Activated naive CD8-positive, alpha-beta T cell treated with anti-CD3 and anti-CD28 coated beads, Interleukin-2, amount 10 ng/mL, durations not matched to agents 7 days and 5 days (primary cell): Measurements from ENCODE around the gene ALG11. TPM values are rescaled to one million over a fixed set of nuclear protein-coding genes. Genes with fewer than 3 reads are reported as not detected.
A peak's percentile ranks its signal among the peaks of the same experiment; 100 is the strongest.

Experiments
- ATAC-seq: fragments of 150-1000 bp; cut with Tn5 transposase; one replicate; pipeline ENCODE4 v1.10.0; 2021; ENCODE audit warnings: low read depth, moderate library complexity
- POLR2A ChIA-PET: fragments of 350-600 bp; sonication (Branson Sonifier 250); formaldehyde crosslinking; loops from one replicate; lab custom pipeline; 2021; ENCODE audit warnings: antibody characterized with exemption; lab: Charles Lee
- DNase-seq: peaks from one replicate; pipeline ENCODE4 v3.0.0; 2021
- H3K27ac Mint-ChIP-seq: one replicate; pipeline ENCODE4 v1.8.0; 2022; ENCODE audit warnings: mild to moderate bottlenecking, mixed read lengths
- H3K27me3 Mint-ChIP-seq: one replicate; pipeline ENCODE4 v1.8.0; 2022; ENCODE audit warnings: mild to moderate bottlenecking, moderate library complexity, mixed read lengths
- H3K36me3 Mint-ChIP-seq: one replicate; pipeline ENCODE4 v1.8.0; 2021; ENCODE audit warnings: mild to moderate bottlenecking, mixed read lengths
- H3K4me1 Mint-ChIP-seq: one replicate; pipeline ENCODE4 v1.8.0; 2021; ENCODE audit warnings: mixed read lengths
- H3K4me3 Mint-ChIP-seq: one replicate; pipeline ENCODE4 v1.8.0; 2022; ENCODE audit warnings: mild to moderate bottlenecking, moderate library complexity, mixed read lengths
- H3K9me3 Mint-ChIP-seq: one replicate; pipeline ENCODE4 v1.8.0; 2021; ENCODE audit warnings: mixed read lengths
- total RNA-seq, 2 experiments: library from RNA; stranded (reverse); gene quantifications; one replicate each; pipeline ENCODE4 v1.2.3, GENCODE V29; 2021

Gene ALG11
- total RNA-seq, 2 experiments from 2014 or later: 30.0 to 30.5 TPM

DNA sequence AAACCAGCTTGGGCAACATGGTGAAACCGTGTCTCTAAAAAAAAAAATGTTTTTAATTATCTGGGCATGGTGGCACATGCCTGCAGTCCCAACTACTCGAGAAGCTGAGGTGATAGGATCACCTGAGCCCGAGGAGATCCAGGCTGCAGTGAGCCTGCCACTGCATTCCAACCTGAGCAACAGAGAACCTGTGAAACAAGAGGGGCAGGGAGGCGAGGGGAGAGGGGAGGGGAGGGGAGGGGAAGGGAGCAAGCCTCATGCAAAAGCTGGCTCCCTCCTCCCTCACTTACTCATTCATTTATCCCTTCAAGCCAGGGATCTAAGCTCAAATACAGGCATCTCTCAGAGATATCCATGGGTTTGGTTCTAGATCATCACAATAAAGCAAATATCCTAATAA lies 9.8 kb upstream of the ALG11 start:
- H3K27ac Mint-ChIP-seq: no peak overlapping the region
- H3K27me3 Mint-ChIP-seq: peaks cover 24% of the 10 kb centered on the region
- no peak for DNase-seq
- no peaks in the 10 kb centered on the region for H3K9me3 Mint-ChIP-seq
- no peaks in the 10 kb centered on the region for H3K4me1 Mint-ChIP-seq
- no peaks in the 10 kb centered on the region for H3K36me3 Mint-ChIP-seq
- ATAC-seq: no peak
- POLR2A ChIA-PET: no interaction called here
- H3K4me3 Mint-ChIP-seq: no peak overlapping the region

- no peaks in the 10 kb centered on the region for H3K36me3 Mint-ChIP-seq
- H3K27me3 Mint-ChIP-seq: peaks cover 21% of the 10 kb centered on the region
- no peaks in the 10 kb centered on the region for H3K4me1 Mint-ChIP-seq
- no peak overlapping the region for H3K4me3 Mint-ChIP-seq
- DNase-seq: no peak
- no peak overlapping the region for H3K27ac Mint-ChIP-seq
- H3K9me3 Mint-ChIP-seq: no peaks in the 10 kb centered on the region
- no peak for ATAC-seq
- POLR2A ChIA-PET: interaction anchor here (0.6 kb wide), 1 partner anchor 443 kb away, joined by 3 read pairs; no protein-coding TSS in a partner anchor
Observed at GRCh38 chr13:52003541-52003940, 8.7 kb upstream of the ALG11 start.

DNA sequence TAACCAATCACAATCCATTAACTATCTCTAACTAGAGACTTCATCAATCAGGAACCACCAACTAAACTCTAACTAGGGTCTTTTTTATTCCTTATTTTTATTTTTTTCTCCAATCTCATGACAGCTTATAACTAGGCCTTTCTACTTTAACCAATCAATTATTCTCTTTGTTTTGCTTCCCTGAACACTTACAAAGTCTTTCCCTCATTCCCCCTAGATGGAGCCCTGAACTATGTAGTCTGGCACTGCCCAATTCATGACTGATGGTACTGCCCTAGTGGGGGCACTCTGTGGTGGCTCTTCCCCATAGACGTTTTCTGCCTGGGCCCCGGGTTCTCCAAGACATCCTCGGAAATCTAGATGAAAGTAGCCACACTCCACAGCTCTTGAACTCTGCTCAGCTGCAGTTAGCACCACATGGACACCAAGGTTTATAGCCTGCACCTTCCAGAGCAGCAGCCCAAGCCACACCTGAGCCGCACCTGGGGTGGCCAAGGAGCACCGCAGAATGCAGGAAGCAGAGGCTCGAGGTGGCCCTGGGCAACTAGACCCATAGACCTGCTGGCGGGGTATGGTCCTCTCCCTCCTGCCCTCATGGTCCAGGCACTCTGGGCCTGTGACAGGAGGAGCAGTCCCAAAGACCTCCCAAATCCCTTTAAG lies 7.6 kb upstream of the ALG11 start:
- Mint-ChIP-seq H3K36me3 (no peaks in the 10 kb centered on the region), H3K4me3 (no peak overlapping the region), H3K27me3 (peaks cover 27% of the 10 kb centered on the region), H3K4me1 (no peaks in the 10 kb centered on the region), H3K9me3 (no peaks in the 10 kb centered on the region), H3K27ac (no peak overlapping the region)
- POLR2A ChIA-PET: no interaction called here
- ATAC-seq: no peak
- DNase-seq: no peak

DNA sequence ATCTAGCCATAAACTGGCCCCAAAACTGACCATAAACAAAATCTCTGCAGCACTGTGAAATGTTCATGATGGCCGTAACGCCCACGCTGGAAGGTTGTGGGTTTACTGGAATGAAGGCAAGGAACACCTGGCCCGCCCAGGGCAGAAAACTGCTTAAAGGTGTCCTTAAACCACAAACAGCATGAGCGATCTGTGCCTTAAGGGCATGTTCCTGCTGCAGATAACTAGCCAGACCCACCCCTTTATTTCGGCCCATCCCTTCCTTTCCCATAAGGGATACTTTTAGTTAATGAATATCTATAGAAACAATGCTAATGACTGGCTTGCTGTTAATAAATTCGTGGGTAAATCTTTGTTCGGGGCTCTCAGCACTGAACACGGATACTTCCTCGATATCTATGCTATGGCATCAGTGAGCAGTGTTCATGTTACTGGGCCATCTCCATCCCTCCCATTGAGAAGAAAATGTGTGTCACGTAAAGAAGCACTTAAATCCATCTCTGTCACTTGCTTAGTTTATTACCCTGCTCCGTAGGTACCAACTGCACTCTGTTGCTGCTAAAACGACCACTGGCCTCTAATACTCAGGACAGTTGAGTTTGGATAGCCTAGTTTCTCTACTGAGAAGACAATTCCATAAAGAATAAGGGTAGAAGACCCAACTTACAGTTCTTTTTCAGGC lies 6.2 kb upstream of the ALG11 start:
- no peak overlapping the region for H3K4me3 Mint-ChIP-seq
- no peak for ATAC-seq
- peaks cover 2% of the 10 kb centered on the region for H3K4me1 Mint-ChIP-seq
- POLR2A ChIA-PET: no interaction called here
- H3K27ac Mint-ChIP-seq: no peak overlapping the region
- H3K36me3 Mint-ChIP-seq: no peaks in the 10 kb centered on the region
- peaks cover 35% of the 10 kb centered on the region for H3K27me3 Mint-ChIP-seq
- no peak for DNase-seq
- H3K9me3 Mint-ChIP-seq: no peaks in the 10 kb centered on the region

DNA sequence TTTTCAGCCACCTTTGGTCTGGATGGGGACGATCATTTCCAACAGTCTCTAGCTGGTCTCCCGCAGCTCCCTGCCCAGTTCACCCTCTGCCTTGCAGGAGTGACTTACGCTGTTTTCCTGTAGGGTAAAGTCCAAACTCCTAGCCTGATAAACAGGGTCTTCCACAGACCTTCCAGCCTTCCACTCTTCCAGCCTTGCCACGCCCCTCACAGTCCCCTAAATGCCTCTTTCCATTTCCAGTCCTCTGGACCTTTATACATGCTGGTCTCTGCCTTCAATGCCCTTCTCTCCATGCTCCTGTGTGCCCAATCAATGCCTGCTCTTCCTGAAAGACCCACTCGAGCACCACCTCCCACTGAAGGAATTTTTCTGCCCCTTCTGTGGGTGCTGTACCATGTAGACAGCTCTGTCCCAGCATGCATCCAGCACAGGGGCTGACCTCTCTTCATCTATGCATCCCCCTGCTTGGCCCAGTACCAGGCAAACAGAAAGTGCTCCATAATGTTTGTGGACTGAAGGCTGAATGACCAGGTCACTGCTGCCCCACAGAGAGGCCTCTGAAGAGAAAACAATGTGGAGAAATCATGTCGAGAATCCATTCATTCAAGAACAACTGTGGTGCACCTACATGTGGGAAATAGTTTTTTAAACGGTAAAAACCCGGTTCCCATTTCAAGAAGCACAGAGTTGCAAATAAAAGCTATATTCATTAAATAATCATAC lies 5.5 kb upstream of the ALG11 start:
- H3K9me3 Mint-ChIP-seq: no peaks in the 10 kb centered on the region
- H3K27ac Mint-ChIP-seq: no peak overlapping the region
- no peak for ATAC-seq
- H3K36me3 Mint-ChIP-seq: no peaks in the 10 kb centered on the region
- no peak for DNase-seq
- no peak overlapping the region for H3K4me3 Mint-ChIP-seq
- peaks cover 39% of the 10 kb centered on the region for H3K27me3 Mint-ChIP-seq
- peaks cover 5% of the 10 kb centered on the region for H3K4me1 Mint-ChIP-seq
- POLR2A ChIA-PET: no interaction called here

GRCh38 chr13:52009946-52010345 lies 2.3 kb upstream of the ALG11 start:
- Mint-ChIP-seq H3K4me3 (no peak overlapping the region), H3K9me3 (no peaks in the 10 kb centered on the region), H3K27ac (no peak overlapping the region), H3K36me3 (no peaks in the 10 kb centered on the region), H3K27me3 (peaks cover 39% of the 10 kb centered on the region), H3K4me1 (peaks cover 5% of the 10 kb centered on the region)
- POLR2A ChIA-PET: no interaction called here
- no peak for DNase-seq
- ATAC-seq: no peak

- H3K4me3 Mint-ChIP-seq: peak within 1 kb of the TSS; percentile 95
- ATAC-seq (no peak), DNase-seq (peak; percentile 44)
- H3K4me1 Mint-ChIP-seq: peaks cover 5% of the 10 kb centered on the region
- peaks cover 5% of the 10 kb centered on the region for H3K36me3 Mint-ChIP-seq
- H3K27me3 Mint-ChIP-seq: peaks cover 38% of the 10 kb centered on the region
- POLR2A ChIA-PET: no interaction called here
- no peaks in the 10 kb centered on the region for H3K9me3 Mint-ChIP-seq
- H3K27ac Mint-ChIP-seq: peak within 1 kb of the TSS; percentile 88
Observed at GRCh38 chr13:52010890-52011631, 1.1 kb upstream of the ALG11 start, which contains the start of gene ATP7B. Gene ATP7B (minus strand): TSS chr13:52011450. CDS start chr13:52011337, 113 bp downstream.

DNA sequence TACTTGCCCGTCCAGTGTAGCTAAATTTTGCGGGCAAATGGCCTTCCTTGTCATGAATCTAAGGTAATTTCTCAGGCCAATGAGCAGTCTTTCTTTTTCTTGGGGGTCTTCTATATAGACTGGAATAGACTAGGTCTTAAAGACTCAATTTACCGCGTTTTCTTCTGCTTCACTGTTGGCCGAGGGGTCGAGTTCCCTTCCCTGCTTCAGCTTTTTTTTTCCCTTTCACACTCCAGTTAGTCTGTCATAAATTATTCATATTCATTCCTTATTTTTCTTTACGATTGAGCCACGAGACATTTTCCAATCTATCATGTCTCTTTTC lies 276 bp downstream of the ALG11 start:
- Mint-ChIP-seq H3K27me3 (peaks cover 31% of the 10 kb centered on the region), H3K36me3 (peaks cover 10% of the 10 kb centered on the region), H3K27ac (peak overlapping the region; percentile 88), H3K4me1 (peaks cover 6% of the 10 kb centered on the region), H3K4me3 (peak overlapping the region; percentile 95), H3K9me3 (no peaks in the 10 kb centered on the region)
- POLR2A ChIA-PET: interaction anchor here (1.3 to 1.4 kb wide), 3 partner anchors 182 to 1101 kb away, joined by 3 to 7 read pairs (median 3); no protein-coding TSS in a partner anchor
- ATAC-seq (no peak), DNase-seq (no peak)

- no peak overlapping the region for H3K4me3 Mint-ChIP-seq
- no peak overlapping the region for H3K27ac Mint-ChIP-seq
- H3K9me3 Mint-ChIP-seq: no peaks in the 10 kb centered on the region
- H3K36me3 Mint-ChIP-seq: peaks cover 30% of the 10 kb centered on the region
- POLR2A ChIA-PET: no interaction called here
- peaks cover 2% of the 10 kb centered on the region for H3K4me1 Mint-ChIP-seq
- H3K27me3 Mint-ChIP-seq: peaks cover under 1% of the 10 kb centered on the region
- ATAC-seq (no peak), DNase-seq (no peak)
Observed at GRCh38 chr13:52016296-52016695, 4.1 kb downstream of the ALG11 start.

DNA sequence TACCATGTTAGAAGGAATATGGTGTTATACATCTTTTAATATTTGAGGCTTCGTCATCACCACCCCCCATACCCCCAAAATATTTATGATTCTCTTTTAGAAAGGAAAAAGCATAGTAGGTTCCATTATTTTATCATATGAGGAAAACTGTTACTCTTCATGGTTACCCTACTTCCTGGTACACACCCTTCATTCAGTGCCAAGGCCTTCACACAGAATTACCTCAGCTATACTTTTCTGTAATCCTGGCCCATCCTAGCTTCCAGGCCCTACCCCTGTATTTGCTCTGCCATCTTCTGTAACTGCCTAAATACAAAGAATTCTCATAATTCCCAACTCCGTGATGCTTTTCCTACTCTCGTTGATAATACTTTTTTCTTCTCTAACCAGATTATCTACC lies 8.0 kb downstream of the ALG11 start:
- POLR2A ChIA-PET: no interaction called here
- Mint-ChIP-seq H3K4me3 (no peak overlapping the region), H3K36me3 (peaks cover 51% of the 10 kb centered on the region), H3K27ac (no peak overlapping the region), H3K27me3 (no peaks in the 10 kb centered on the region), H3K4me1 (peaks cover 4% of the 10 kb centered on the region), H3K9me3 (no peaks in the 10 kb centered on the region)
- ATAC-seq: no peak
- DNase-seq: no peak

GRCh38 chr13:52022356-52022755 lies 10.2 kb downstream of the ALG11 start:
- H3K27ac Mint-ChIP-seq: no peak overlapping the region
- ATAC-seq (no peak), DNase-seq (no peak)
- no peaks in the 10 kb centered on the region for H3K27me3 Mint-ChIP-seq
- H3K36me3 Mint-ChIP-seq: peaks cover 62% of the 10 kb centered on the region
- no peak overlapping the region for H3K4me3 Mint-ChIP-seq
- H3K9me3 Mint-ChIP-seq: peaks cover 8% of the 10 kb centered on the region
- H3K4me1 Mint-ChIP-seq: peaks cover 10% of the 10 kb centered on the region
- POLR2A ChIA-PET: no interaction called here

DNA sequence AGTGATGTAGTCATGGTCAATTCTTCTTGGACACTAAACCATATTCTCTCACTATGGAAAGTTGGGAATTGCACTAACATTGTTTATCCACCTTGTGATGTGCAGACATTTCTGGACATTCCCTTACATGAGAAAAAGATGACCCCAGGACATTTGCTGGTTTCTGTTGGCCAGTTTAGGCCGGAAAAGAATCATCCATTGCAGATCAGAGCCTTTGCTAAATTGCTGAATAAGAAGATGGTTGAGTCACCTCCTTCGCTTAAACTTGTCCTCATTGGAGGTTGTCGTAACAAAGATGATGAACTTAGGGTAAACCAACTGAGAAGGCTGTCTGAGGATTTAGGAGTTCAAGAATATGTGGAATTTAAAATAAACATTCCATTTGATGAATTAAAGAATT lies 12.3 kb downstream of the ALG11 start, which contains the start of gene UTP14C:
Gene UTP14C (plus strand): TSS at position 211 of the 400 bp plus-strand sequence. CDS start 4,114 bp downstream, outside the sequence.
- Mint-ChIP-seq H3K4me1 (peaks cover 8% of the 10 kb centered on the region), H3K27ac (no peak within 1 kb of the TSS), H3K9me3 (peaks cover 8% of the 10 kb centered on the region), H3K4me3 (no peak within 1 kb of the TSS), H3K27me3 (no peaks in the 10 kb centered on the region), H3K36me3 (peaks cover 68% of the 10 kb centered on the region)
- DNase-seq (no peak), ATAC-seq (no peak)
- POLR2A ChIA-PET: no interaction called here
